Neuronal stem cell (in vitro differentiated cells): ENCODE results near the gene SLC5A5.

ENCODE experiments used
- DNase-seq: peaks from one replicate; pipeline ENCODE4 v3.0.0-alpha.2; 2013; ENCODE audit warnings: low spot score
- H2AFZ ChIP-seq: one replicate; pipeline ENCODE4 v1.6.1; 2013; ENCODE audit warnings: mild to moderate bottlenecking, low read length, inconsistent platforms
- H2AK5ac ChIP-seq: 2 replicates; pipeline ENCODE4 v1.6.1; 2013; ENCODE audit warnings: low read depth, mild to moderate bottlenecking, inconsistent platforms, low read length, moderate library complexity, mixed read lengths
- H2BK120ac ChIP-seq: 2 replicates; pipeline ENCODE4 v1.6.1; 2013; ENCODE audit warnings: low read depth, mild to moderate bottlenecking, inconsistent platforms, low read length, moderate library complexity, mixed read lengths
- H2BK12ac ChIP-seq: one replicate; pipeline ENCODE4 v1.6.1; 2013; ENCODE audit warnings: low read length, inconsistent platforms
- H2BK15ac ChIP-seq: 2 replicates; pipeline ENCODE4 v1.6.1; 2013; ENCODE audit warnings: mild to moderate bottlenecking, low read length, inconsistent platforms, mixed read lengths
- H2BK5ac ChIP-seq: one replicate; pipeline ENCODE4 v1.6.1; 2013; ENCODE audit warnings: inconsistent platforms, mild to moderate bottlenecking, low read length, moderate library complexity
- H3K14ac ChIP-seq: one replicate; pipeline ENCODE4 v1.6.1; 2013; ENCODE audit warnings: low read length, inconsistent platforms
- H3K18ac ChIP-seq: 2 replicates; pipeline ENCODE4 v1.6.1; 2013; ENCODE audit warnings: low read length, inconsistent platforms
- H3K23ac ChIP-seq: 2 replicates; pipeline ENCODE4 v1.6.1; 2013; ENCODE audit warnings: low read depth, mild to moderate bottlenecking, mixed read lengths, low read length, inconsistent platforms; ENCODE audit not compliant: poor library complexity
- H3K27ac ChIP-seq: replicated peaks from 3 replicates; pipeline ENCODE4 v1.5.1; 2013; ENCODE audit warnings: low read length, inconsistent platforms
- H3K27me3 ChIP-seq, 3 experiments: 2 replicates each; pipeline ENCODE4 v1.6.1; 2013; ENCODE audit warnings: low read length in 3 of 3, mild to moderate bottlenecking in 2 of 3, inconsistent platforms in 1 of 3, low read depth in 1 of 3, mixed read lengths in 1 of 3, moderate library complexity in 1 of 3; ENCODE audit not compliant: control insufficient read depth in 3 of 3, insufficient read depth in 3 of 3
- H3K36me3 ChIP-seq, 2 donors: replicated peaks in 1 of 2; 2 replicates each; pipeline ENCODE4 v1.6.1; 2013; ENCODE audit warnings: low read length in 2 of 2; ENCODE audit not compliant: control insufficient read depth in 2 of 2, insufficient read depth in 2 of 2
- H3K4ac ChIP-seq: 2 replicates; pipeline ENCODE4 v1.6.1; 2013; ENCODE audit warnings: inconsistent platforms, mild to moderate bottlenecking, low read length, moderate library complexity
- H3K4me1 ChIP-seq, 2 donors: 1 replicate in 1 of 2; 2 replicates in 1 of 2; pipeline ENCODE4 v1.6.1; 2013; ENCODE audit warnings: low read length in 2 of 2, low read depth in 1 of 2; ENCODE audit not compliant: control insufficient read depth in 2 of 2, insufficient read depth in 1 of 2
- H3K4me2 ChIP-seq: one replicate; pipeline ENCODE4 v1.6.1; 2013; ENCODE audit warnings: mild to moderate bottlenecking, low read length, inconsistent platforms; ENCODE audit not compliant: insufficient read depth, poor library complexity, severe bottlenecking
- H3K4me3 ChIP-seq, 2 donors: 2 replicates each; pipeline ENCODE4 v1.5.1; 2013; ENCODE audit warnings: low read length in 2 of 2, mild to moderate bottlenecking in 2 of 2, inconsistent platforms in 1 of 2, moderate library complexity in 1 of 2
- H3K79me1 ChIP-seq: one replicate; pipeline ENCODE4 v1.6.1; 2013; ENCODE audit warnings: low read depth, mild to moderate bottlenecking, inconsistent platforms, low read length, moderate library complexity
- H3K9ac ChIP-seq: one replicate; pipeline ENCODE4 v1.6.1; 2013; ENCODE audit warnings: mild to moderate bottlenecking, low read depth, low read length, inconsistent platforms; ENCODE audit not compliant: poor library complexity
- H3K9me3 ChIP-seq, 2 donors: replicated peaks in 1 of 2; 2 replicates each; pipeline versions ENCODE3 to v1.6.1; 2013; ENCODE audit warnings: low read length in 2 of 2, mild to moderate bottlenecking in 2 of 2, inconsistent platforms in 1 of 2, low read depth in 1 of 2, mixed read lengths in 1 of 2, moderate library complexity in 1 of 2; ENCODE audit not compliant: control insufficient read depth in 2 of 2, insufficient read depth in 1 of 2
- H4K8ac ChIP-seq: one replicate; pipeline ENCODE4 v1.6.1; 2013; ENCODE audit warnings: low read depth, mild to moderate bottlenecking, inconsistent platforms, low read length, moderate library complexity
- H4K91ac ChIP-seq: one replicate; pipeline ENCODE4 v1.6.1; 2013; ENCODE audit warnings: low read length, low read depth, mild to moderate bottlenecking, inconsistent platforms; ENCODE audit not compliant: poor library complexity
- WGBS, 2 donors: extraction: QIAGEN DNeasy Blood & Tissue Kit; methylation state at CpG; one replicate each; pipeline ENCODE4 v1.1.7; 2013; ENCODE audit warnings: missing lambda C conversion rate in 2 of 2, mixed read lengths in 1 of 2; ENCODE audit not compliant: insufficient read length in 2 of 2, insufficient replicate concordance in 1 of 2; ENCODE audit errors: extremely low coverage in 2 of 2; 5-methylcytosine and 5-hydroxymethylcytosine counted together

The SLC5A5 gene

GRCh38 chr19:17848595-17849292 is 23.0 kb upstream of the SLC5A5 start:
- H3K18ac ChIP-seq = peak overlapping the region; percentile 72
- H2BK5ac ChIP-seq = no peak overlapping the region
- WGBS, 2 donors = no CpG with 5 or more reads among the region's 14 CpGs
- no peaks in the 10 kb centered on the region for H3K79me1 ChIP-seq
- no peak overlapping the region for H2BK15ac ChIP-seq
- no peak overlapping the region for H3K4me2 ChIP-seq
- no peak overlapping the region for H2BK120ac ChIP-seq
- no peak overlapping the region for H2AK5ac ChIP-seq
- H3K27me3 ChIP-seq = peaks cover 0 to 4% (median 0%) of the 10 kb centered on the region in 3 experiments
- no peaks in the 10 kb centered on the region for H3K36me3 ChIP-seq
- no peak overlapping the region for H3K9ac ChIP-seq
- H4K8ac ChIP-seq = no peak overlapping the region
- peak overlapping the region; percentile 62 for H2AFZ ChIP-seq
- no peak overlapping the region for H3K4ac ChIP-seq
- peaks cover 3 to 4% of the 10 kb centered on the region in 2 donors for H3K4me1 ChIP-seq
- no peak overlapping the region for H3K23ac ChIP-seq
- H3K14ac ChIP-seq = no peak overlapping the region
- H2BK12ac ChIP-seq = no peak overlapping the region
- no peaks in the 10 kb centered on the region for H3K9me3 ChIP-seq
- H4K91ac ChIP-seq = no peak overlapping the region
- no peak overlapping the region for H3K4me3 ChIP-seq
- DNase-seq = no peak
- H3K27ac ChIP-seq = no peak overlapping the region

- H3K4me1 ChIP-seq = peaks cover under 1% of the 10 kb centered on the region in 2 donors
- no peak overlapping the region for H4K8ac ChIP-seq
- H3K27ac ChIP-seq = no peak overlapping the region
- no peaks in the 10 kb centered on the region for H3K36me3 ChIP-seq
- no peak for DNase-seq
- no peaks in the 10 kb centered on the region for H3K27me3 ChIP-seq
- H2BK15ac ChIP-seq = no peak overlapping the region
- no peak overlapping the region for H3K4me2 ChIP-seq
- H3K79me1 ChIP-seq = no peaks in the 10 kb centered on the region
- no peak overlapping the region for H4K91ac ChIP-seq
- peak overlapping the region; percentile 12 for H2AK5ac ChIP-seq
- H2BK120ac ChIP-seq = no peak overlapping the region
- peak overlapping the region; percentile 84 for H2BK12ac ChIP-seq
- no peak overlapping the region for H3K14ac ChIP-seq
- no peak overlapping the region for H3K4me3 ChIP-seq
- no peak overlapping the region for H2AFZ ChIP-seq
- H3K9me3 ChIP-seq = no peaks in the 10 kb centered on the region
- H2BK5ac ChIP-seq = no peak overlapping the region
- no peak overlapping the region for H3K9ac ChIP-seq
- no CpG with 5 or more reads among the region's 6 CpGs for WGBS, 2 donors
- no peak overlapping the region for H3K4ac ChIP-seq
- H3K18ac ChIP-seq = no peak overlapping the region
- no peak overlapping the region for H3K23ac ChIP-seq
Observed at GRCh38 chr19:17854061-17854460, 17.7 kb upstream of the SLC5A5 start.

GRCh38 chr19:17855280-17856152 is 16.2 kb upstream of the SLC5A5 start:
- Histone ChIP-seq H3K36me3 (peaks cover 0 to 1% of the 10 kb centered on the region in 2 donors), H2BK12ac (no peak overlapping the region), H2BK15ac (no peak overlapping the region), H3K9ac (no peak overlapping the region), H2AFZ (peak overlapping the region; percentile 33), H3K4me2 (no peak overlapping the region), H3K27ac (no peak overlapping the region), H2AK5ac (peak overlapping the region; percentile 58), H3K9me3 (no peaks in the 10 kb centered on the region), H2BK120ac (no peak overlapping the region), H3K18ac (peak overlapping the region; percentile 1), H3K27me3 (no peaks in the 10 kb centered on the region), H4K91ac (no peak overlapping the region), H4K8ac (no peak overlapping the region), H3K23ac (no peak overlapping the region), H3K4me3 (no peak overlapping the region), H2BK5ac (no peak overlapping the region), H3K4ac (no peak overlapping the region), H3K79me1 (peaks cover 3% of the 10 kb centered on the region), H3K14ac (no peak overlapping the region), H3K4me1 (peaks cover 2 to 3% of the 10 kb centered on the region in 2 donors)
- WGBS, 2 donors = no CpG with 5 or more reads among the region's 29 CpGs
- DNase-seq = peak; percentile 78
